ACC112 (cell line): ENCODE results near the gene NT5C1A.

Experiments
- H2AFZ ChIP-seq: fragments of 200-600 bp; sonication (generic); one replicate; pipeline ENCODE4 v1.6.0; 2017; ENCODE audit warnings: antibody characterized with exemption, low read length; ENCODE audit not compliant: unreplicated experiment
- H3K27ac ChIP-seq: fragments of 200-600 bp; sonication (generic); 2 replicates; pipeline ENCODE4 v1.5.1; 2014; ENCODE audit warnings: low read depth, mild to moderate bottlenecking, antibody characterized with exemption, low read length, moderate library complexity
- H3K27me3 ChIP-seq: fragments of 200-600 bp; sonication (generic); 2 replicates; pipeline ENCODE4 v1.6.1; 2014; ENCODE audit warnings: mild to moderate bottlenecking, antibody characterized with exemption, low read length, moderate library complexity, mixed read lengths; ENCODE audit not compliant: insufficient read depth
- H3K36me3 ChIP-seq: fragments of 200-600 bp; sonication (generic); 2 replicates; pipeline ENCODE4 v1.6.1; 2016; ENCODE audit warnings: mild to moderate bottlenecking, antibody characterized with exemption, low read length, moderate library complexity, mixed read lengths; ENCODE audit not compliant: insufficient read depth
- H3K4me1 ChIP-seq: fragments of 200-600 bp; sonication (generic); one replicate; pipeline ENCODE4 v1.6.1; 2016; ENCODE audit warnings: low read length, mixed read lengths; ENCODE audit not compliant: insufficient read depth, unreplicated experiment, control insufficient read depth
- H3K4me3 ChIP-seq: fragments of 200-600 bp; sonication (generic); 2 replicates; pipeline ENCODE4 v1.5.1; 2014; ENCODE audit warnings: mild to moderate bottlenecking, low read depth, low read length
- H3K79me2 ChIP-seq: fragments of 200-600 bp; sonication (generic); one replicate; pipeline ENCODE4 v1.6.0; 2016; ENCODE audit warnings: low read length; ENCODE audit not compliant: control insufficient read depth, unreplicated experiment, insufficient read depth

Gene NT5C1A

GRCh38 chr1:39639305-39640130 is 32.4 kb downstream of the NT5C1A start, which contains the start of gene HEYL:
TSS of gene HEYL (minus strand) at chr1:39639643. CDS start at chr1:39639625, 18 bp downstream.
- no peak within 1 kb of the TSS for H3K27ac ChIP-seq
- peaks cover 15% of the 10 kb centered on the region for H3K4me1 ChIP-seq
- H3K36me3 ChIP-seq, result no peaks in the 10 kb centered on the region
- peak within 1 kb of the TSS; percentile 59 for H2AFZ ChIP-seq
- H3K27me3 ChIP-seq, result peaks cover 20% of the 10 kb centered on the region
- peak within 1 kb of the TSS; percentile 63 for H3K4me3 ChIP-seq
- no peaks in the 10 kb centered on the region for H3K79me2 ChIP-seq

- peaks cover 24% of the 10 kb centered on the region for H3K27me3 ChIP-seq
- H3K4me3 ChIP-seq, result peak overlapping the region; percentile 63; the same call in 1 of the 2 replicates
- H2AFZ ChIP-seq, result peak overlapping the region; percentile 59
- peaks cover 15% of the 10 kb centered on the region for H3K4me1 ChIP-seq
- H3K27ac ChIP-seq, result no peak overlapping the region
- no peaks in the 10 kb centered on the region for H3K79me2 ChIP-seq
- H3K36me3 ChIP-seq, result no peaks in the 10 kb centered on the region
Observed at GRCh38 chr1:39638965-39639304, 33.0 kb downstream of the NT5C1A start.

DNA sequence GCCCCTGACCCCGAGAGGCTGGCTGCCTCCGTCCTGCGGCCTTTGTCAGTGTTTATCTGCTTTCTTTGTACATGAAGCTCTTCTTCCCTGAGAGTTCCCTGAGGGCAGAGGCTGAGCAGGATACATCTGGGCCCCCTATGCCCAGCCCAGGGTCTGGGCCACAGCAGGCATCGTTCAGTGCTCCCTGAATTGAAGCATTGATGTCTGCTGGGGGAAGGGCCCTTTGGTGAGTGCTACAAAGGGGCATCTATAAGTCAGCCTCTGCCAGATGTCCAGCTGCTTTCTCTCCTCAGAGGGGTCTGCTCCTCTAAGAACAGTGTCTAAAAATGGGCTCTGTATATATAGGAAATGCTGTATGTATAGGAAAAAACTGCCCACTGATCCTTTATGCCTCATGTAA is 34.5 kb downstream of the NT5C1A start:
- Histone ChIP-seq H2AFZ (no peak overlapping the region), H3K4me1 (peaks cover 4% of the 10 kb centered on the region), H3K27me3 (peaks cover 32% of the 10 kb centered on the region), H3K36me3 (no peaks in the 10 kb centered on the region), H3K79me2 (no peaks in the 10 kb centered on the region), H3K27ac (no peak overlapping the region), H3K4me3 (no peak overlapping the region)

DNA sequence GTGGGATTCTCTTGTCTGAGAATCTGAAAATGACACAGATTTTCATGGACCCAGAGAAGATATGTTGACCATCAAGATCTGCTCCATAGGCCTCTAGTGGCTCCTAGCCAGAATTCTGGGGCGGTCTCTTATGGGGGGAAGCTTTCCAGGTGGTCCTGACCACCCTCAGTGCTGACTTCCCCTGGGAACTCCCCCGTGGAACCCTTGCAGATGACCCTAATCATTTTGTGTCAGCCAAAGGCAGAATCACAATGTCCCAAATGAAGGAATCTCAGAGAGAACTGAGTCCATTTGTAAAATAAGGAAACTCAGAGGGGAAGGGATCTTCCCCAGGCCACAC is 36.1 kb downstream of the NT5C1A start:
- Histone ChIP-seq H3K36me3 (no peaks in the 10 kb centered on the region), H3K4me1 (no peaks in the 10 kb centered on the region), H2AFZ (no peak overlapping the region), H3K4me3 (no peak overlapping the region), H3K27me3 (peaks cover 35% of the 10 kb centered on the region), H3K79me2 (no peaks in the 10 kb centered on the region), H3K27ac (no peak overlapping the region)

DNA sequence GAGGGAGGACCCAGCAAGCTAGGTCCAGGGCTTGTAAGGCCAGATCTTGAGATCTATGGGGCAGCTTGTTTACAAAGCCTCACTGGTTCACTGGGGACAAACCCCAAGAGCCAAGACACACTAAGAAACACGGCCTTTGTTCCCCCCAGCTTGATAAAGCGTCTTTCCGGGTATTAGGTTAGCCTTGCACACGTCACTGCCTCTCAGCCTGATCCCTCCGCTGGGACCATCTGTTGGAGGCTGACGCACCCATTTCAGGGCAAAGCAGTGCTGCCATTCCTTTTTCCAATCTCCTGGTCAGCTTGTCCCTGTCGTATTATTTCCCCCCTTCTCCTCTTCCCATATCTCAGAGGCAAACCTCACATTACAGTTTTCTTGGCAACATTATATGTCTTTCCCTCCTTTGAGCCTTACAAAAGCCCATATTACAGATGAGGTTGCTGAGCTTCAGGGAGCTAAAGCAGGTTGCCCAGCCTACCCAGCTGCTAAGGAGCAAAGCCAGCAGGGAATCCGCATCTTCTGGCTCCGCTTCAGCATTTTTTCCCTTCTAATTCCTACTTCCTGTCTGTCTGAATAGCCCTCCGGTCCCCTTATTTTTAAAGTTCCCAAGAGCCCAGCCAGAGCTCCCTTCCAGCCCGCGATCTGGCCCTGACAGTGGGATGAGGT is 36.6 kb downstream of the NT5C1A start:
- no peaks in the 10 kb centered on the region for H3K79me2 ChIP-seq
- H3K4me1 ChIP-seq, result no peaks in the 10 kb centered on the region
- no peaks in the 10 kb centered on the region for H3K36me3 ChIP-seq
- H3K27me3 ChIP-seq, result peaks cover 35% of the 10 kb centered on the region
- H3K27ac ChIP-seq, result no peak overlapping the region
- no peak overlapping the region for H3K4me3 ChIP-seq
- no peak overlapping the region for H2AFZ ChIP-seq

DNA sequence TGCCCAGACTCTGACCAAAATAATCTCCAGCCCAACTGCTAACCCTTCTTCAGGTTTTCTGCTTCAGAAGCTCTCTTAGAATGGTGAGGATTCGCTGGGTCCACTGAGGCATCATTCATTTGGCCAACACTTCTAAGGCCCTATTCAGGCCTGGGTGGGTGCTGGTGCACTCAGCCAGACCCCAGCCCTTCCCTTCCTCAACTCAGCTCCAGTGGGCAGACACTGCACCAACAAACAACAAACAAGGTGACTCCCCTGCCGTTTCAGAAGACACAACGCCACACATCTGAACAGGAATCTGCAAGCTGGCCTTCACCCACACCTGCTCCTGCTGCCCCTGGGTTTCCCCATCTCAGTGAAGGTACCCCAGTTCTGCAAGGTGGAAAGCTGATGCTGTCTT is 38.5 kb downstream of the NT5C1A start:
- Histone ChIP-seq H3K79me2 (no peaks in the 10 kb centered on the region), H3K36me3 (no peaks in the 10 kb centered on the region), H3K4me1 (no peaks in the 10 kb centered on the region), H3K27ac (no peak overlapping the region), H2AFZ (no peak overlapping the region), H3K4me3 (peak overlapping the region; percentile 1; the same call in 1 of the 2 replicates), H3K27me3 (peaks cover 26% of the 10 kb centered on the region)

DNA sequence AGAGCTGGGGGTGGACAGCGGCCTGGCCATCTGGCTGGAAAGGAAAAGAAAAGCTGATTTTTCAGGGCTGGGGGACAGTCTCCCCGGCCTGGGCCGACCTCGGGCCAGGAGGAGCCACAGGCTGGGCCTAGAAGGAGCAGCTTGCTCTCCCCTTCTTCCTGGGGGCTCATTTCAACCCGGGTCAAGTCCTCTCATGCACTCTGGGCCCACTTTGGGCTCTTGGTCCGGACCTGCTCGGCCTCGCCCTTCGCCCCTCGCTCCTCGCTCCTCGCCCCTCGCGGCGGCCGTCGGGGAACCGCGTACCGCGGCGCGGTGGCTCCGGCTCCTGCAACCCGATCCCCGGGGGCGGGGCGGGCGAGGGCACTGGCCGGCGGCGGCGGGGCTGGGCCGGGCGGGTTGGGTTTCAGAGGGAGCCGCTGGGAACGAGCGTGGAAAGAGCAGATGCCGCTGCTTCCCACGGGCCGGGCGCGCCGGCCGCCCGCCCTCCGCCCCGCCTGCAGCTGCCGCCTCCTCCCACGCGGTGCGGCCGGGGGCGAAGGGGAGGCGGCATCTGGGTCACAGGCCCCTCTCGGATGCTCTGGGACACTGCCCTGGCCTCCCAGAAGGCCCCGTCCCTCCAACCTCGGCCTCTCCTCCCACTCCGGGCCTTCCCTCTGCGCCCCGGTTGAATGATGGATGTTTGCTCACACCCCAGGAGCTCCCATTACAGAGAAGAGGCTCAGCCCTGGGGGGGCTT is 39.1 kb downstream of the NT5C1A start:
- H2AFZ ChIP-seq, result no peak overlapping the region
- peak overlapping the region; percentile 1; the same call in 1 of the 2 replicates for H3K4me3 ChIP-seq
- no peaks in the 10 kb centered on the region for H3K79me2 ChIP-seq
- no peaks in the 10 kb centered on the region for H3K4me1 ChIP-seq
- H3K27me3 ChIP-seq, result peaks cover 24% of the 10 kb centered on the region
- no peaks in the 10 kb centered on the region for H3K36me3 ChIP-seq
- H3K27ac ChIP-seq, result no peak overlapping the region

GRCh38 chr1:39632323-39632681 is 39.6 kb downstream of the NT5C1A start:
- Histone ChIP-seq H3K79me2 (no peaks in the 10 kb centered on the region), H3K4me1 (no peaks in the 10 kb centered on the region), H3K27me3 (peaks cover 23% of the 10 kb centered on the region), H3K4me3 (no peak overlapping the region), H3K36me3 (no peaks in the 10 kb centered on the region), H3K27ac (no peak overlapping the region), H2AFZ (no peak overlapping the region)

GRCh38 chr1:39631361-39632322 is 40.3 kb downstream of the NT5C1A start:
- no peaks in the 10 kb centered on the region for H3K4me1 ChIP-seq
- no peak overlapping the region for H3K4me3 ChIP-seq
- H3K79me2 ChIP-seq, result no peaks in the 10 kb centered on the region
- H3K36me3 ChIP-seq, result no peaks in the 10 kb centered on the region
- peaks cover 23% of the 10 kb centered on the region for H3K27me3 ChIP-seq
- H2AFZ ChIP-seq, result no peak overlapping the region
- no peak overlapping the region for H3K27ac ChIP-seq

GRCh38 chr1:39628807-39629350 is 43.0 kb downstream of the NT5C1A start:
- Histone ChIP-seq H3K36me3 (no peaks in the 10 kb centered on the region), H2AFZ (no peak overlapping the region), H3K4me3 (no peak overlapping the region), H3K4me1 (no peaks in the 10 kb centered on the region), H3K79me2 (no peaks in the 10 kb centered on the region), H3K27me3 (peaks cover 12% of the 10 kb centered on the region; the same call in 1 of the 2 replicates), H3K27ac (no peak overlapping the region)
